SU-DHL-6 (cell line): ENCODE results near the gene CCDC85B.

Experiments
- H2AFZ ChIP-seq: fragments of 200-600 bp; sonication (generic); 2 replicates; pipeline ENCODE4 v1.6.1; 2014; ENCODE audit warnings: low read depth, mild to moderate bottlenecking, moderate library complexity, mixed read lengths, antibody characterized with exemption, low read length; ENCODE audit not compliant: severe bottlenecking
- H3F3A ChIP-seq: fragments of 200-600 bp; shearing (Covaris generic); 2 replicates; pipeline ENCODE4 v1.6.0; 2016; ENCODE audit warnings: antibody characterized with exemption, mild to moderate bottlenecking; ENCODE audit not compliant: insufficient read depth
- H3K27ac ChIP-seq: fragments of 200-600 bp; sonication (generic); 2 replicates; pipeline ENCODE4 v1.5.1; 2016; ENCODE audit warnings: low read depth, mild to moderate bottlenecking, low read length, moderate library complexity, mixed read lengths
- H3K27me3 ChIP-seq: fragments of 200-600 bp; sonication (generic), shearing (Covaris generic); 2 replicates; pipeline ENCODE4 v1.6.0; 2014; ENCODE audit warnings: mild to moderate bottlenecking, low read length
- H3K36me3 ChIP-seq: fragments of 200-600 bp; sonication (generic); 2 replicates; pipeline ENCODE4 v1.6.1; 2014; ENCODE audit warnings: mild to moderate bottlenecking, low read length, mixed read lengths
- H3K4me2 ChIP-seq: fragments of 300-600, 200-600 bp; shearing (Covaris generic), sonication (generic); 2 replicates; pipeline ENCODE4 v1.6.0; 2014; ENCODE audit warnings: low read length, low read depth, mild to moderate bottlenecking; ENCODE audit not compliant: poor library complexity, severe bottlenecking
- H3K4me3 ChIP-seq: fragments of 200-600 bp; sonication (generic); 2 replicates; pipeline ENCODE4 v1.5.1; 2014; ENCODE audit warnings: antibody characterized with exemption, low read length, mild to moderate bottlenecking, mixed read lengths; ENCODE audit not compliant: insufficient read depth, poor library complexity, severe bottlenecking
- H3K79me2 ChIP-seq: fragments of 200-600 bp; sonication (generic); 2 replicates; pipeline ENCODE4 v1.6.1; 2014; ENCODE audit warnings: mild to moderate bottlenecking, low read length, moderate library complexity; ENCODE audit not compliant: insufficient read depth
- H3K9ac ChIP-seq: fragments of 200-600 bp; sonication (generic); 2 replicates; pipeline ENCODE4 v1.7.0; 2014; ENCODE audit warnings: mild to moderate bottlenecking, low read length
- H3K9me2 ChIP-seq: fragments of 200-600 bp; sonication (generic); replicated peaks from 2 replicates; pipeline ENCODE4 v1.6.1; 2014; ENCODE audit warnings: low read length; ENCODE audit not compliant: insufficient read depth
- H3K9me3 ChIP-seq: fragments of 200-600 bp; sonication (generic); 2 replicates; pipeline ENCODE4 v1.6.1; 2014; ENCODE audit warnings: low read length, mixed read lengths; ENCODE audit not compliant: insufficient read depth
- H4K20me1 ChIP-seq: fragments of 200-600 bp; sonication (generic); 2 replicates; pipeline ENCODE4 v1.6.1; 2014; ENCODE audit warnings: low read depth, mild to moderate bottlenecking, antibody characterized with exemption, low read length, moderate library complexity, mixed read lengths
- EZH2phosphoT487 ChIP-seq: fragments of 200-600 bp; sonication (generic), shearing (Covaris generic); conservative IDR thresholded peaks from 2 replicates; pipeline ENCODE4 v1.6.1; 2018; ENCODE audit warnings: mild to moderate bottlenecking, antibody characterized with exemption, low read length, moderate library complexity, mixed read lengths
- TF ChIP-seq, protein P1 (sequence below): fragments of 200-600 bp; sonication (generic); IDR thresholded peaks from one replicate; pipeline ENCODE4 v1.5.1; 2017; ENCODE audit warnings: antibody characterized with exemption, mild to moderate bottlenecking, low read length, moderate library complexity; ENCODE audit not compliant: insufficient read depth, poor library complexity, severe bottlenecking

CCDC85B gene

DNA sequence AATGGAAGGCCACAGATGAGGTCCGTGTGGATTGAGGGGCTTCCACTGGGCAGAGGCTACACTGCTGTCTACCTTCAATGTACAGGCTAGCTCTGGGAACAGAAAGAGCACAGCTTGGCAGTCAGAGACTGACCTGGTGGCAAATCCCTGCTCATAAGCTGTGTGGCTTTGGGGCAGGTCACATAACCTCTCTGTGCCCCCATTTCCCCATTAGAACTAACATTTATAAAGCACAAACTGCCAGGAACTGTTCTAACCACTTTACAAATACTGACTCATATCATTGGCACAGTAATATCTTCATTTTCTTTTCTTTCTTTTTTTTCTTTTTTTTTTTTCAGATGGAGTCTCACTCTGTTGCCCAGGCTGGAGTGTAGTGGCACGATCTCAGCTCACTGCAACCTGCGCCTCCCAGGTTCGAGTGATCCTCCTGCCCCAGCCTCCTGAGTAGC, 6.6 kb downstream of the CCDC85B start:
- no peak overlapping the region for H3K4me3 ChIP-seq
- no peaks in the 10 kb centered on the region for H3K9me3 ChIP-seq
- no peak overlapping the region for H3K9ac ChIP-seq
- H3K9me2 ChIP-seq = no peaks in the 10 kb centered on the region
- H3F3A ChIP-seq = peaks cover 10% of the 10 kb centered on the region
- H4K20me1 ChIP-seq = no peaks in the 10 kb centered on the region
- H3K4me2 ChIP-seq = no peak overlapping the region
- H3K27me3 ChIP-seq = no peaks in the 10 kb centered on the region
- no peaks in the 10 kb centered on the region for H3K36me3 ChIP-seq
- H2AFZ ChIP-seq = no peak overlapping the region
- TF ChIP-seq EZH2phosphoT487 = no peak
- TF ChIP-seq, protein P1, sequence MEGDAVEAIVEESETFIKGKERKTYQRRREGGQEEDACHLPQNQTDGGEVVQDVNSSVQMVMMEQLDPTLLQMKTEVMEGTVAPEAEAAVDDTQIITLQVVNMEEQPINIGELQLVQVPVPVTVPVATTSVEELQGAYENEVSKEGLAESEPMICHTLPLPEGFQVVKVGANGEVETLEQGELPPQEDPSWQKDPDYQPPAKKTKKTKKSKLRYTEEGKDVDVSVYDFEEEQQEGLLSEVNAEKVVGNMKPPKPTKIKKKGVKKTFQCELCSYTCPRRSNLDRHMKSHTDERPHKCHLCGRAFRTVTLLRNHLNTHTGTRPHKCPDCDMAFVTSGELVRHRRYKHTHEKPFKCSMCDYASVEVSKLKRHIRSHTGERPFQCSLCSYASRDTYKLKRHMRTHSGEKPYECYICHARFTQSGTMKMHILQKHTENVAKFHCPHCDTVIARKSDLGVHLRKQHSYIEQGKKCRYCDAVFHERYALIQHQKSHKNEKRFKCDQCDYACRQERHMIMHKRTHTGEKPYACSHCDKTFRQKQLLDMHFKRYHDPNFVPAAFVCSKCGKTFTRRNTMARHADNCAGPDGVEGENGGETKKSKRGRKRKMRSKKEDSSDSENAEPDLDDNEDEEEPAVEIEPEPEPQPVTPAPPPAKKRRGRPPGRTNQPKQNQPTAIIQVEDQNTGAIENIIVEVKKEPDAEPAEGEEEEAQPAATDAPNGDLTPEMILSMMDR = no peak
- H3K79me2 ChIP-seq = 0 out of 2 replicates have a peak, but pooled peaks cover 1% of the 10 kb centered on the region
- no peak overlapping the region for H3K27ac ChIP-seq

DNA sequence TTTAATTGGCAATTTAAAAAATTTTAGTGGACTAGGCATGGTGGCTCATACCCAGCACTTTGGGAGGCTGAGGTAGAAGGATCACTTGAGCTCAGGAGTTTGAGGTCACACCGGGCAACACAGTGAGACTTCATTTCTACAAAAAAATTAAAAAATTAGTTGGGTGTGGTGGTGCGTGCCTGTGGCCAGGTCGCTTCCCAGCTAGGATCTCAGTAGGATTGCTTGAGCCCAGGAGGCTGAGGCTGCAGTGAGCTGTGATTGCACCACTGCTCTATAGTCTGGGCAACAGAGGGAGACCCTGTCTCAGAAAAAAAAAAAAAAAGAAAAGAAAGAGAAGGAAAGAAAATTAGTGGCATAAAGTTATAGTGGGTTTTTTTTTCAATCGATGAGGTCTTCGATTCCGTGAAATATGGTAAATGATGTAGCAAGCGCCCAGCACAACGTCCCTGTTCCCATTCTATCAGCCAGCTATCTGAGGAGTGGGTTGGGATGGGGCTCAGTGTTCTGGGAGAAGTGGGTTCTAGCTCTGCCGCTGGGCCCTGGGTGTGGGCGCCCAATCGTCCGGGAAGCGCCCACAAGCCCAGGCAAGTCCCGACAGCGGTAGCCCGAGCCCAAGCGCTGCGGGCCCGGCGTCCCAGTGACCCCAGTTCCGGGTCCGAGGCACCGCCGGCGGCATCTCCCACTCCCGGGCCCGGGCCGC, 8.3 kb downstream of the CCDC85B start:
- H2AFZ ChIP-seq = no peak overlapping the region
- no peaks in the 10 kb centered on the region for H4K20me1 ChIP-seq
- H3K4me2 ChIP-seq = no peak overlapping the region
- no peak overlapping the region for H3K9ac ChIP-seq
- H3K9me2 ChIP-seq = no peaks in the 10 kb centered on the region
- H3K27me3 ChIP-seq = no peaks in the 10 kb centered on the region
- no peaks in the 10 kb centered on the region for H3K9me3 ChIP-seq
- no peak overlapping the region for H3K4me3 ChIP-seq
- no peak for TF ChIP-seq EZH2phosphoT487
- TF ChIP-seq, protein P1 = no peak
- H3K27ac ChIP-seq = no peak overlapping the region
- no peaks in the 10 kb centered on the region for H3K36me3 ChIP-seq
- H3F3A ChIP-seq = no peaks in the 10 kb centered on the region
- H3K79me2 ChIP-seq = no peaks in the 10 kb centered on the region

DNA sequence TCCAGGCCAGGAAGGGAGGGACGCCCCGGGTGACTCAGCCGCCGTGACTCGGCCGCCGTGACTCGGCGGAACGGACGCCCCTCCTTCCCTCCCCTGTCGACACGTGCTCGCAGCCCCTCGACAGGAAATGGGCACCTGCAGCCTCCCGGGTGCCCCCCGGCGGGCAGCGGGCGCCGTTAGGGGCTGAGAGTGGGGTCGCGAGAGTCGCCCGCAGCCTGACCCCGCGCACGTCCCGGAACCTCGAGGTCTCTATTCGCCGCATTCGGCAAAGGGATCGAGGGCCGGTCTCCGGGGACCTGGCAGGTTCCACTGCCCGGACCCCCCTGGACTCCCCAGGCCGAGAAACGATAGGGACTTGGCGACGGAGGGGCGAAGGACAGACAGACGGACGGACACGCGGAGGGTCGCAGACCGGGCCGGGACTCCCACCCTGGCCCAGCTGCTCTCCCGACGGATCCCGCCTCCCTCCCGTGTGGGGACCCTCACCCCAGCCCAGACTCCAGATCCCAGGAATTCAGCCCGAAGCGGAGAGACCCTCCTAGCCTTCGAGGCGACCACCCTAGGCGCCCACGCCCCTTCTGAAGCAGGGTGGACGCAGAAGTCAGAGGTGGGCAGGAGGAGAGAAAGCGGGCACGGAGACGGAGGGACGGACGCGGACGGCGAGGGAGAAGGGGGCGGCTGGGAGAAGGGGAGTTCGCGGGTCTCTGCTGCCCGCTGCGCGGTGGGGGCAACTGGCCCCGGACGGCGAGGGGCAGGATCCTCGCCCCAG, 9.1 kb downstream of the CCDC85B start:
- Histone ChIP-seq H3K9me3 (no peaks in the 10 kb centered on the region), H3K27ac (no peak overlapping the region), H3K27me3 (no peaks in the 10 kb centered on the region), H3K9ac (0 out of 2 replicates have a peak overlapping the region, but pooled peaks have one; percentile 6), H3K36me3 (no peaks in the 10 kb centered on the region), H3K4me2 (peak overlapping the region; percentile 53), H2AFZ (no peak overlapping the region), H3K79me2 (no peaks in the 10 kb centered on the region), H4K20me1 (no peaks in the 10 kb centered on the region), H3F3A (no peaks in the 10 kb centered on the region), H3K4me3 (no peak overlapping the region), H3K9me2 (no peaks in the 10 kb centered on the region)
- TF ChIP-seq, protein P1 = no peak
- TF ChIP-seq EZH2phosphoT487 = no peak
